OCI-LY3 (cell line): ENCODE data around the gene SYTL5.

Source experiments
- H2AFZ ChIP-seq: fragments of 200-600, 300-600 bp; shearing (Covaris generic); 2 replicates; pipeline ENCODE4 v1.6.0; 2014; ENCODE audit warnings: antibody characterized with exemption, low read depth, low read length
- H3K27ac ChIP-seq: fragments of 200-600, 300-600 bp; sonication (generic); 2 replicates; pipeline ENCODE4 v1.5.1; 2014; ENCODE audit warnings: mild to moderate bottlenecking, low read length, moderate library complexity, mixed read lengths
- H3K27me3 ChIP-seq: fragments of 200-600, 300-600 bp; sonication (generic); 2 replicates; pipeline ENCODE4 v1.6.1; 2014; ENCODE audit warnings: low read depth, low read length, mixed read lengths
- H3K36me3 ChIP-seq: fragments of 200-600, 300-600 bp; sonication (generic); replicated peaks from 2 replicates; pipeline ENCODE3; 2014; ENCODE audit warnings: low read depth, low read length, mixed read lengths
- H3K4me1 ChIP-seq: fragments of 300-600, 200-600 bp; sonication (generic); 2 replicates; pipeline ENCODE4 v1.6.1; 2014; ENCODE audit warnings: low read length, mixed read lengths
- H3K4me2 ChIP-seq: fragments of 200-600, 300-600 bp; sonication (generic); 2 replicates; pipeline ENCODE4 v1.6.1; 2014; ENCODE audit warnings: low read length, mixed read lengths
- H3K4me3 ChIP-seq: fragments of 300-600, 200-600 bp; sonication (generic); 2 replicates; pipeline ENCODE4 v1.5.1; 2014; ENCODE audit warnings: antibody characterized with exemption, mild to moderate bottlenecking, low read length, moderate library complexity
- H3K79me2 ChIP-seq: fragments of 300-600, 200-600 bp; shearing (Covaris generic); 2 replicates; pipeline ENCODE4 v1.6.1; 2014; ENCODE audit warnings: mild to moderate bottlenecking, low read length, mixed read lengths
- H3K9ac ChIP-seq: fragments of 300-600, 200-600 bp; shearing (Covaris generic); 2 replicates; pipeline ENCODE4 v1.6.0; 2014; ENCODE audit warnings: mild to moderate bottlenecking, low read length, moderate library complexity
- H3K9me3 ChIP-seq: fragments of 200-600, 300-600 bp; shearing (Covaris generic); 2 replicates; pipeline ENCODE4 v1.6.1; 2014; ENCODE audit warnings: low read length, mixed read lengths; ENCODE audit not compliant: insufficient read depth
- H4K20me1 ChIP-seq: fragments of 200-600, 300-600 bp; sonication (generic); 2 replicates; pipeline ENCODE4 v1.6.1; 2016; ENCODE audit warnings: low read length, mixed read lengths; ENCODE audit not compliant: insufficient read depth
- EZH2phosphoT487 ChIP-seq: fragments of 200-600 bp; shearing (Covaris generic); IDR thresholded peaks from 2 replicates; pipeline ENCODE4 v1.6.1; 2018; ENCODE audit warnings: antibody characterized with exemption, mixed run types, low read depth
- TF ChIP-seq, protein P1 (sequence below): fragments of 200-600, 300-600 bp; sonication (generic); IDR thresholded peaks from 2 replicates; pipeline ENCODE4 v1.5.1; 2014; ENCODE audit warnings: antibody characterized with exemption, low read length, low read depth

The SYTL5 gene

DNA sequence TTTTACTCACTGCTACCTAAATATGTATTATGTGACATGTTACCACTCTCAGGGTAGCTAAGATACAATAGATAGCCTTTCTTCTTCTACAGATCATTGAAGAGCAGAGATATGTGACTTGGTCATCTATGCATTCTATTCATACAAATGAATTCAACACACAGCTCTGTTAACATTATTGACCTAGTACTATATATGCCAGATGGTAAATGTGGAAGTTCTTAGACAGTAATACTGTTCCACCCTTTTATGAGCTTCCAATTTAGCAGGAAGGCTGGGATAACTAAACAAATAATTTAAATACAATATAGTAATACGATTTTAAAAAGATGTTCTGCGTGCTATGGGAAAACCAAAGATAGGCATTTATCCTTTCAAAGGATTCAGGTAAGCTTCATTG lies 76.0 kb downstream of the SYTL5 start:
- Histone ChIP-seq H3K9me3 (no peaks in the 10 kb centered on the region), H3K27me3 (no peaks in the 10 kb centered on the region), H3K36me3 (no peaks in the 10 kb centered on the region), H3K4me1 (no peaks in the 10 kb centered on the region), H3K27ac (no peak overlapping the region), H2AFZ (no peak overlapping the region), H3K9ac (no peak overlapping the region), H3K4me3 (no peak overlapping the region), H4K20me1 (no peaks in the 10 kb centered on the region), H3K79me2 (no peaks in the 10 kb centered on the region), H3K4me2 (no peak overlapping the region)
- TF ChIP-seq EZH2phosphoT487, result no peak
- TF ChIP-seq, protein P1, sequence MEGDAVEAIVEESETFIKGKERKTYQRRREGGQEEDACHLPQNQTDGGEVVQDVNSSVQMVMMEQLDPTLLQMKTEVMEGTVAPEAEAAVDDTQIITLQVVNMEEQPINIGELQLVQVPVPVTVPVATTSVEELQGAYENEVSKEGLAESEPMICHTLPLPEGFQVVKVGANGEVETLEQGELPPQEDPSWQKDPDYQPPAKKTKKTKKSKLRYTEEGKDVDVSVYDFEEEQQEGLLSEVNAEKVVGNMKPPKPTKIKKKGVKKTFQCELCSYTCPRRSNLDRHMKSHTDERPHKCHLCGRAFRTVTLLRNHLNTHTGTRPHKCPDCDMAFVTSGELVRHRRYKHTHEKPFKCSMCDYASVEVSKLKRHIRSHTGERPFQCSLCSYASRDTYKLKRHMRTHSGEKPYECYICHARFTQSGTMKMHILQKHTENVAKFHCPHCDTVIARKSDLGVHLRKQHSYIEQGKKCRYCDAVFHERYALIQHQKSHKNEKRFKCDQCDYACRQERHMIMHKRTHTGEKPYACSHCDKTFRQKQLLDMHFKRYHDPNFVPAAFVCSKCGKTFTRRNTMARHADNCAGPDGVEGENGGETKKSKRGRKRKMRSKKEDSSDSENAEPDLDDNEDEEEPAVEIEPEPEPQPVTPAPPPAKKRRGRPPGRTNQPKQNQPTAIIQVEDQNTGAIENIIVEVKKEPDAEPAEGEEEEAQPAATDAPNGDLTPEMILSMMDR, result no peak

DNA sequence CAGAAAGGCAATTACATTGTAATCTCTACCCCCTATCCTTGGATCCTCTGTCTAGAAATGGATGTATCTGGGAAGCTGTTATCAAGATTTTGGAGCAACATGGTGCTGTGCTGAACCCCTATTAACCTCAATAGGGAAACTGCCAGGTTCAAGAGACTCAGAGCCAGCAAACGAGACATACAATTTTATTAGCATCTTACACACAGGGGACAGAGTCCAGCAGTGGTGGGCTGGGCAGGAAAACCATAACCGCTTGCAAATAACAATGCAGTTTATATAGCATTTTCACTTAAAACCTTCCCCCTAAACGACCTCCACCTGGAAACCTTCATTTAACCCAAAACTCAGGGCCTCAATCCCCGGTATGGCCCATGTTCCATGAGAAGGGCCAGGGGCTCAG lies 79.5 kb downstream of the SYTL5 start:
- Histone ChIP-seq H3K79me2 (no peaks in the 10 kb centered on the region), H3K27ac (no peak overlapping the region), H4K20me1 (no peaks in the 10 kb centered on the region), H3K9ac (no peak overlapping the region), H3K9me3 (no peaks in the 10 kb centered on the region), H3K36me3 (no peaks in the 10 kb centered on the region), H3K27me3 (no peaks in the 10 kb centered on the region), H3K4me1 (no peaks in the 10 kb centered on the region), H3K4me2 (no peak overlapping the region), H3K4me3 (no peak overlapping the region), H2AFZ (no peak overlapping the region)
- TF ChIP-seq, protein P1, result no peak
- TF ChIP-seq EZH2phosphoT487, result no peak

DNA sequence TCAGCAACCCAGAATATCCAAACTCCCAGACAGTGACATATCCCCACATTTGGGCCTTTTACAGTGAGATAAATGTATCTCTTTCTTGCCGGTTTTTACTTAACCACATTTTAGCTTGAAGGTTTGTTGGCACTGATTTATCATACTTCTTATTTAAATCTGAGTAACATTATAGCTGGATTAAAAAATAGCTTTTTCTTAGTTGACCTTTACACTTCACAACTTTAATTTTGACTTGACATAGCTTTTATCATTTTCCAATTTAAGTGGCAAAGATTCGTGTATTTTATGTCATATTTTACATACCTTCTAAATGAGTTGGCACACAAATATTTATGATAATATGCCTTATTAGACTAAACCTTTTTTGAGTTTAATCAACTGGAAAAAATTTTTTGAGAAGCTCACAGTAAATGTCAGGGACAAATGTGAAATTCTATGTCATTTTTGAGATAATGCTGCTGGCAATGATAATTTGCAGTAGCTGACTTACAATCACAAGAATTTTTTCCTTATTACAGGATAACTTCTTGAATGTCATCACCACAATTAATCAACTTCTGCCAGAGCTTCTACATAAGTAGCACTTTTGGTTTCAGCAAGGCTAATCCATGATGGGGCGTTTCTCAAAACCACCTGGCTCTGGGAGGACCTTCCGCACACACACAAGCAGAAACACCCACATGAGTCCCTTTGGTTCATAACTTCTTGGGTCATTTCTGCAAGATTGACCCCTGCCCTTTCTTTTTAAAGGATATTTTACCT lies 80.3 kb downstream of the SYTL5 start:
- no peak overlapping the region for H3K4me2 ChIP-seq
- H4K20me1 ChIP-seq, result no peaks in the 10 kb centered on the region
- H3K79me2 ChIP-seq, result no peaks in the 10 kb centered on the region
- H3K9me3 ChIP-seq, result no peaks in the 10 kb centered on the region
- H3K36me3 ChIP-seq, result no peaks in the 10 kb centered on the region
- H2AFZ ChIP-seq, result no peak overlapping the region
- no peaks in the 10 kb centered on the region for H3K4me1 ChIP-seq
- no peak for TF ChIP-seq EZH2phosphoT487
- TF ChIP-seq, protein P1, result no peak
- no peak overlapping the region for H3K9ac ChIP-seq
- H3K27me3 ChIP-seq, result no peaks in the 10 kb centered on the region
- H3K4me3 ChIP-seq, result no peak overlapping the region
- no peak overlapping the region for H3K27ac ChIP-seq

DNA sequence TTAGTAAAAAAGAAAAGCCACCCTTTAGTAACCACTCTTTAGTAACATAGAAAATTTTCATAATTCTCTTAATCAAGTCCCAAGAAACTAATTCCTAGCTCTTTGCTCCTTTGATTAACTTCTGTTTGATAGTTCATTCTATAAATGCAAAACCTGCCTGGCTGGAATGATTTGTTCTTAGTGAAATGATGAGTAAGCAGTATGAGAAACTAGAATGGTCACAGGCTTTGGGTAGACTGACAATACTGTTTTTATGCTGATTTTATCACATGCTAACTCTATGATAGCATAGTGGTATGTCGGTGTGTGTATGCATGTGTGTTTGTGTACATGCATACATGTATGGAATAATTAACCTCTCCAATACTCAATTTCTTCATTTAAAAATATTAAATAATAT lies 81.2 kb downstream of the SYTL5 start:
- TF ChIP-seq, protein P1, result no peak
- no peak for TF ChIP-seq EZH2phosphoT487
- Histone ChIP-seq H3K4me2 (no peak overlapping the region), H3K27me3 (no peaks in the 10 kb centered on the region), H3K4me1 (no peaks in the 10 kb centered on the region), H3K27ac (no peak overlapping the region), H3K36me3 (no peaks in the 10 kb centered on the region), H3K4me3 (no peak overlapping the region), H3K9ac (no peak overlapping the region), H4K20me1 (no peaks in the 10 kb centered on the region), H2AFZ (no peak overlapping the region), H3K79me2 (no peaks in the 10 kb centered on the region), H3K9me3 (no peaks in the 10 kb centered on the region)
